GM18907 (cell line): ENCODE measurements around the gene SMIM10L2A.
"Not testable (repeated sequence)": the region's sequence is repeated elsewhere in the genome, so short reads cannot be mapped to it uniquely, and the experiment has no call there.

Experiments
- ATAC-seq: cut with Tn5 transposase; IDR thresholded peaks from one replicate; pipeline ENCODE4 v1.9.1; 2021; ENCODE audit warnings: mild to moderate bottlenecking, moderate library complexity; ENCODE audit not compliant: unreplicated experiment

SMIM10L2A gene

GRCh38 chrX:135421537-135421931 lies 210 bp upstream of the SMIM10L2A start:
- peak; percentile 90 for ATAC-seq

GRCh38 chrX:135422810-135423168 lies 1.0 kb downstream of the SMIM10L2A start:
- ATAC-seq, result not testable (repeated sequence)

DNA sequence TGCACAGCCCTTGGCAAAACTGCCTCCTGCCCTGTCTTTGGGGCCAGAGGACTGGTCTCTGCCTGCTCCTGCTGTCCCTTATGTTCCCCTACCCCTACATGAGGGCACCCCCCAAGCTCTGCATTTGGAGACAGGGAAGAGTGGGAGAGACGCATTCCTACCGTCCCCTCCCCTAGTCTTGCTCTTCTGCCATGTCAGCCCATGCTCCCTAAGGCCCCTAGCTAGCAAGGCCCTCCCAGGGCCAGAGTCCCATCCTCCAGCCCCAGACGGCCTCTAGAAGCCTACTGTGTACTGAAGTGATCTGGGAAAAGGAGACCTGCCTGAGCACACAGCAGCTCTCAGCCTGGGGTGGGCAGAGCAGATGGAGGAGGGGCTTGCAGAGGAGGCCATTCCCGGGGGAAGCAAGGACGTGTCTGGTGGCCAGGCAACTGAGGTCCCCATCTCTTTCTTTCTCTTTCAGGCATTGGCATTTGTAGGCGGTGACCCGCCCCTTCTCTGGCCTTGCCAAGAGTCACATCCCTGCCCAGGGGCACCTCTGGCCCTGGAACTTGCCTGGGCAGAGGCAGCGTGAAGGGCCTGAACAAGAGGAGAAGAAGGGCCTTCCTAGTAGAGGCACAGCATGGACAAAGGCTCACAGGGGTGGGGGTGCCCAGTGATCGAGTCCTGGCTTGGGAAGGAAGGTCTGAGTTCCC lies 1.6 kb downstream of the SMIM10L2A start:
- ATAC-seq, result not testable (repeated sequence)

DNA sequence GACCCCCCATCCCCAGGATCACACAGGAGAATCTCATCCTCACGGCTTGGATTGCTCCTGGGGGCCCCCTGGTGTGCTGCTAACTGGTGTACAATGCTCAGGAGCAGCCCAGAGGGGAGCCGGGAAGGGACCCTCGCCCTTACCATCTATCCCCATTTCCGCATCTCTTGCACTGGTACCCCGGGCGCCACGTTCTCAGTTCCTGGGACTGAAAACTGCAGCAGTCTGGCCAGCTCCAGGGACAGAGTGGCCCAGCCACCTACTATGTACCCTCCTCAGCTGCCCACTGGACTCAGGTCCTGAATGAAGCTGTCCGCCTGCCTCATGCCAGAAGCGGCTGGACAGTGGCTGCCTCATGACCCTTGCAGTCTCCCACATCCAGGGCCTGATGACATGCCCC lies 2.7 kb downstream of the SMIM10L2A start:
- ATAC-seq, result no peak

- no peak for ATAC-seq
Observed at GRCh38 chrX:135425026-135425965, 3.6 kb downstream of the SMIM10L2A start.

- ATAC-seq, result no peak
Observed at GRCh38 chrX:135429429-135429828, 7.7 kb downstream of the SMIM10L2A start.

DNA sequence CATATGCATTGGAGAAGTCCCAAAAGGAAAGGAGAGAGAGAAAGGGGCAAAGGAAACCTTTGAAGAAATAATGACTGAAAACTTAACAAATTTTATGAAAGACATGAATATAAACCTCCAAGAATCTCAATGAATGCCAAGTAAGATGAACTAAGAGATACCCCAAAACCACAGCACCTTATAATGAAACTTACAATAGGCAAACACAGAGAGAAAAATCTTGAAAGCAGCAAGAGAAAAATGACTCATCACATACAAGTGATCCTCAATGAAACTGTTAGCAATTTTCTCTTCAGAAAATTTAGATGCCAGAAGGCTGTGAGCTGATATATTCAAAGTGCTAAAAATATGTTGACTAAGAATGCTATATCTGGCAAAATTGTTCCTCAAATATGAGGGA lies 10.1 kb downstream of the SMIM10L2A start:
- ATAC-seq, result no peak

- ATAC-seq, result no peak
Observed at GRCh38 chrX:135432453-135432852, 10.7 kb downstream of the SMIM10L2A start.

- ATAC-seq, result no peak
Observed at GRCh38 chrX:135432881-135433521, 11.3 kb downstream of the SMIM10L2A start.

DNA sequence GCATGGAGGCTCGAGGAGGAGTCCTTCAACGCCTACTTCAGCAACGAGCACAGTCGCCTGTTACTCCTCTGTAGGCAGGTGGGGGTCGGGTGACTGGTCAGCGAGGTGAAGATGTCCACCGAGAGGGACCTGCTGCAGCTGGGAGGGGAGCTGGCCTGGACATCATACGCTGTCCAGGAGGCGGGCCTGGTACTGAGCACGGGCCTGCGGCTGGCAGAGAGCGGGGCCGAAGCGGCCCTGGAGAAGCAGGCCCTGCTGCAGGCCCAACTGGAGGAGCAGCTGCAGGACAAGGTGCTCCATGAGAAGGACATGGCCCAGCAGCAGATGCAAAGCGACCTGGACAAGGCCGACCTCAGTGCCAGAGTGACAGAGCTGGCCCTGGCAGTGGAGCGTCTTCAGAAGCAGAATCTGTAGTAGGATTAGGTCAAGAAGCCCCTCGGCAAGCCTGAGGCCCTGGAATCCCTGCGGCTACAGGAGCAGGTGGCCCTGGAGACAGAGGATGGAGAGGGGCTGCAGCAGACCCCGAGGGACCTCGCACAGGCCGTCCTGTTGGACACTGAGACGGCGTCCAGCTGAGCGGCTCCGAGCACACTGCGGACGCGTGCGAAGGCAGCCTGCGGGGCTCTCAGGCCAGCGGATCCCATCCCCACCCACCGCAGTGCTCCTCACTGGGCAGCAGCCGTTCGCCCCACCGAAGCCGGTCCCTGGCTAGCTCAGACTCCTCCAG lies 11.9 kb downstream of the SMIM10L2A start:
- no peak for ATAC-seq

DNA sequence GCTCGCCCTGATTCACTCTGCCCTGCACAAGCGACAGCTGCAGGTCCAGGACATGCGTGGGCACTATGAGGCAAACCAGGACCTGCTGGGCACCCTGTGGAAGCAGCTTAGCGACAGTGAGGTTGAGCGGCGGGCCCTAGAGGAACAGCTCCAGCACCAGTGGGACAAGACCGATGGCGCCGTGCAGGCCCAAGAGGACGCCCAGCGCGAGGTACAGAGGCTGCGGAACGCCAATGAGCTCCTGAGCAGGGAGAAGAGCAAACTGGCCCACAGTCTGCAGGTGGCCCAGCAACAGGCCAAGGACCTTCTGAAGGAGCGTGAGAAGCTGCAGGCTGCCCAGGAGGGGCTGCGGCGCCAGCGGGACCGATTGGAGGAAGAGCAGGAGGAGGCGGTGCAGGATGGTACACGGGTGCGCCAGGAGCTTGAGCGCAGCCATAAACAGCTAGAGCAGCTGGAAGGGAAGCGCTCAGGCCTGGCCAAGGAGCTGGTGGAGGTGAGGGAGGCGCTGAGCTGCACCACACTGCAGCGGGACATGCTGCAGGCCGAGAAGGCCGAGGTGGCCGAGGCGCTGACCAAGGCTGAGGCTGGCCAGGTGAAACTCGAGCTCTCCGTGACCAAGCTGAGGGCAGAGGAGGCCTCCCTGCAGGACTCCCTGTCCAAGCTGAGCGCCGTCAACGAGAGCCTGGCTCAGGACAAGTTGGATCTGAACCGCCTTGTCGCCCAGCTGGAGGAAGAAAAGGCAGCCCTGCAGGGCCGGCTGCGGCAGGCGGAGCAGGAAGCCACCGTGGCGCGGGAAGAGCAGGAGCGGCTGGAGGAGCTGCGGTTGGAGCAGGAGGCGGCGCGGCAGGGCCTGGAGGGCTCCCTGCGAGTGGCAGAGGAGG lies 12.8 kb downstream of the SMIM10L2A start:
- ATAC-seq, result no peak

- no peak for ATAC-seq
Observed at GRCh38 chrX:135435139-135435922, 13.6 kb downstream of the SMIM10L2A start.

- ATAC-seq, result no peak
Observed at GRCh38 chrX:135435933-135436332, 14.2 kb downstream of the SMIM10L2A start.

DNA sequence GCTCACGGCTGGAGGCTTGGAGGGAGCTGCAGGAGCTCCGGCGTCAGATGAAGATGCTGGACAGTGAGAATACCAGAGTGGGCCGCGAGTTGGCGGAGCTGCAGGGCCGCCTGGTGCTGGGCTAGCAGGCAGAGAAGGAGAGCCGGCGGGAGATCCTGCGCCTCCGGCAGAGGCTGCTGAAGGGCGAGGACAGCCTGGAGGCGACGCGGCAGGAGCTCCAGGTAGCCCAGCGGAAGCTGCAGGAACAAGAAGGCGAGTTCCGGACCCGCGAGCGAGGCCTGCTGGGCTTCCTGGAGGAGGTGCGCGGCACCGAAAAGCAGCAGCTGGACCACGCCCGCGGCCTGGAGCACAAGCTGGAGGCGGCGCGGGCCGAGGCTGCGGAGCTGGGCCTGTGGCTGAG lies 14.7 kb downstream of the SMIM10L2A start:
- ATAC-seq, result no peak

DNA sequence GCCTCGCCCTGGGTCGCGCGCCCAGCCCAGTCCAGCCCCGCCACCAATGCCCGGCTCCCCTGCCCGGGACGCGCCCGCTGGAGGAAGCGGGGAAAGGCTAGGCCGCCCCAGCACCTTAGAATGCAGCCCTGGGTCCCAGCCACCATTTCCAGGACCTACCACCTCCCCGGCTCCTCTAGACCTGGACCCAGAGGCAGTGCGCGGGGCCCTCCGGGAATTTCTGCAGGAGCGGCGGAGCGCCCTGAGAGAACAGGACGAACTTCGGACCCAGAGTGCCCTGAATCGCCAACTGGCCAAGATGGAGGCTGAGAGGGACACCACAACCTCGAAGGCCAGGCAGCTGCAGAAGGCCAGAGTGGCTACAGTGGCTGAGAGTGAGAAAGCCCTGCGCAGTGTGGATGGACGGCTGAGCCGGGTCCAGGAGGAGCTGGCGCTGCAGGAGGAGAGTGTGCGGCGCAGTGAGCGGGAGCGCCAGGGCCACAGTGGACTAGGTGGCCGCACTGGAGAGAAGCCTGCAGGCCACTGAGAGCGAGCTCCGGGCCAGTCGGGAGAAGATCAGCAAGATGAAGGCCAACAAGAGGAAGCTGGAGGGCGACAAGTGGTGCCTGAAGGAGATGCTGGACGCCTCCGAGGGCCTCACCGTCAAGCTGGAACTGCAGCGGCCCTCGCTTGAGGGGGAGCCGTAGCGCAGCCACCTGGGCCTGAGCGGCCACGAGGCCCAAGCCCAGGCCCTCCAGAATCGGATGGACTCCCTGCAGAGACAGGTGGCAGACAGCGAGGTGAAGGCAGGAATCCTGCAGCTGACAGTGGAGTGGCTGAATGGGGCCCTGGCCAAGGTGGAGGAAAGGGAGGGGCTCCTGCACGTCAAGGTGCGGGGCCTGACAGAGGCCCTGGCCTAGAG lies 15.5 kb downstream of the SMIM10L2A start:
- ATAC-seq, result no peak

GRCh38 chrX:135437867-135438733 lies 16.4 kb downstream of the SMIM10L2A start:
- ATAC-seq, result no peak

DNA sequence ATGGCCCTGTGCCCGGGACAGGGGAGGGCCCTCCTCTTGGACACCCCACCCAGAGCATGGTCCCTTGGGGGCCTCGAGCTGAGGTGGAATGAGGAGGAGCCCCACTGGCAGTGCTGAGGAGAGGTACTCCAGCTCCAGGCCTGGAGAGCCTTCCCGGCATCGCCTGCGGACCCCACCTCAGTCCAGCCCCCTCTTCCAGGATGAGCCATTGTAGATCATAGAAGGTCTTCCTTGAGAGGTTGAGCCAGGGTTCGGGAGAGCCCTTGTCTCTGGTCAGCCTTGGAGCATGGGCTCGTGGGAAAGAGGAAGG lies 16.9 kb downstream of the SMIM10L2A start:
- no peak for ATAC-seq
